ENCODE data around the gene MAD1L1.

The MAD1L1 gene

GRCh38 chr7:1931256-1931950 is 301.3 kb downstream of the MAD1L1 start:
- TF ChIP-seq CTCF (IDR thresholded peaks at IDR 0.05) = no peak

- TF ChIP-seq CTCF (IDR thresholded peaks at IDR 0.05) = no peak
Measured at GRCh38 chr7:1930381-1931065, 302.2 kb downstream of the MAD1L1 start.

- no peak for TF ChIP-seq CTCF (IDR thresholded peaks at IDR 0.05)
Measured at GRCh38 chr7:1928645-1929348, 303.9 kb downstream of the MAD1L1 start.

- TF ChIP-seq CTCF (IDR thresholded peaks at IDR 0.05) = no peak
Measured at GRCh38 chr7:1927937-1928644, 304.7 kb downstream of the MAD1L1 start.

- TF ChIP-seq CTCF (IDR thresholded peaks at IDR 0.05) = no peak
Measured at GRCh38 chr7:1926908-1927306, 305.8 kb downstream of the MAD1L1 start.

- TF ChIP-seq CTCF (IDR thresholded peaks at IDR 0.05) = no peak
Measured at GRCh38 chr7:1925973-1926907, 306.5 kb downstream of the MAD1L1 start.

Data from LNCAP (cell line).